ENCODE data around the gene TMEM69. TPM values are rescaled to one million over a fixed set of nuclear protein-coding genes. Genes with fewer than 3 reads are reported as not detected.
"Not testable (repeated sequence)": the region's sequence is repeated elsewhere in the genome, so short reads cannot be mapped to it uniquely, and the experiment has no call there.

Gene TMEM69
- total and polyA plus RNA-seq, 2 of the 13 experiments (the other 11 are each of a cell fraction or from before 2014, with no cell fraction given), result 25.4 to 135 TPM

DNA sequence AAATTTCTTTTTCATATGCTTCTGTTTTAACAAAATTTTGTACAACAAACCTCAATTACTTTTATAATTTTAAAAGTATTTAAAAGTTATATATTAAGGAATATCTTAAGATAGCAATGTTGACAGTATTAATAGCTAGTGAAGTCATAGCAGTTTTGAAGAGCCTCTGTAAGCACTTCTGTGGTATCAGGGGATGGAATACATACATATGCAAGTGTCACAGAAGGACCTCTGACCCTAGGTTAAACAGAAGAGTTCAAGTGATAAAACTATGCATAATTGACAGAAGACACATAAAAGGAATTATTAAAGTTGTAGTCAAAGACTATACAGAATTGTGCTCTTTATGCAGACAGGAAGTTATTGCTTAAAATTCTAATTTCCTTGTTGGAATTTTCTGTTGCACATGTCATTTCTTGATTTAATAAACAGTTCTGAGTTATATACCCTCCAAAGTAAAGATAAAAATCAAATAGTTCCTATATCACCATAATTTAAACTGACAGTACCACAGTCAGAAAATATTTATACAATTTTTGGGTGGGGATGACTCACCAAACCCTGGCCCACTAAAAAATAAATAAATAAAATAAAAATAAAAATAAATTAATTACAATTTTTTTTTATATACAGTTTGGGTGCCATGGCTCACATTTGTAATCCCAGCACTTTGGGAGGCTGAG is 35.4 kb downstream of the TMEM69 start:
- POLR2A ChIA-PET, result no interaction called here
- no TSS peak for BruUV-seq (replicated peaks)
- ATAC-seq, result no peak

DNA sequence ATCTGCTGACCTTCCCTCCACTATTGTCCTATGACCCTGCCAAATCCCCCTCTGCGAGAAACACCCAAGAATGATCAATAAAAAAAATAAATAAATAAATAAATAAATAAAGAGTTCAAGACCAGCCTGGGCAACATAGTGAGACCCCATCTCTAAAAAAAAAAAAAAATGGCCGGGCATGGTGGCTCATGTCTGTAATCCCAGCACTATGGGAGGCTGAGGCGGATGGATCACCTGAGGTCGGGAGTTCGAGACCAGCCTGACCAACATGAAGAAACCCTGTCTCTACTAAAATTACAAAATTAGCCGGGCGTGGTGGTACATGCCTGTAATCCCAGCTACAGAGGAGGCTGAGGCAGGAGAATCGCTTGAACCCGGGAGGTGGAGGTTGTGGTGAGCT is 38.0 kb downstream of the TMEM69 start:
- intact Hi-C loops (cut with micrococcal nuclease; ENCODE audit: unreplicated experiment); in situ Hi-C loops (cut with HindIII; ENCODE audit: extremely low pct_ligation_motif_present, low pct_unique_long_range_greater_than_20kb); H3K4me1 ChIP-seq (ENCODE audit: insufficient read depth, low read length); H3K27ac ChIP-seq (ENCODE audit: extremely low read length, insufficient read depth, low read length); ATAC-seq; H3K4me2 ChIP-seq (ENCODE audit: low read depth, low read length); BruUV-seq (replicated peaks); H4K20me1 ChIP-seq (ENCODE audit: insufficient read depth, low read length); H3K9me3 ChIP-seq (ENCODE audit: low read length); H3K27me3 ChIP-seq (ENCODE audit: control insufficient read depth in 1 of 2, insufficient read depth in 2 of 2, low read length in 2 of 2); H2AFZ ChIP-seq (ENCODE audit: low read length); DNase-seq (ENCODE audit: low spot score); FAIRE-seq; H3K9ac ChIP-seq (ENCODE audit: insufficient read depth, low read depth, low read length); H3K4me3 ChIP-seq (replicated peaks in 1 of 3; ENCODE audit: insufficient read depth in 1 of 3, low read depth in 2 of 3, low read length in 3 of 3); POLR2A ChIA-PET; CTCF ChIA-PET (ENCODE audit: low intra/inter-chr PET ratio, low total read pairs); H3K36me3 ChIP-seq (replicated peaks in 1 of 2; ENCODE audit: control insufficient read depth in 1 of 2, insufficient read depth in 2 of 2, low read length in 2 of 2); H3K79me2 ChIP-seq (ENCODE audit: insufficient read depth, low read length): not testable (repeated sequence)
- 95% methylated on average over 9 of the region's 9 CpGs for WGBS (ENCODE audit: low lambda C conversion rate)

More for the DNA sequence above, 35.4 kb downstream of the TMEM69 start:
- Histone ChIP-seq H3K79me2 (ENCODE audit: insufficient read depth, low read length) (no peaks in the 10 kb centered on the region), H3K9ac (ENCODE audit: insufficient read depth, low read depth, low read length) (no peak overlapping the region), H4K20me1 (ENCODE audit: insufficient read depth, low read length) (no peaks in the 10 kb centered on the region), H3K9me3 (ENCODE audit: low read length) (no peaks in the 10 kb centered on the region), H3K27ac (ENCODE audit: extremely low read length, insufficient read depth, low read length) (no peak overlapping the region), H3K27me3 (ENCODE audit: control insufficient read depth in 1 of 2, insufficient read depth in 2 of 2, low read length in 2 of 2) (no peaks in the 10 kb centered on the region), H3K4me2 (ENCODE audit: low read depth, low read length) (no peak overlapping the region), H2AFZ (ENCODE audit: low read length) (no peak overlapping the region), H3K4me3 (replicated peaks in 1 of 3; ENCODE audit: insufficient read depth in 1 of 3, low read depth in 2 of 3, low read length in 3 of 3) (no peak overlapping the region), H3K4me1 (ENCODE audit: insufficient read depth, low read length) (no peaks in the 10 kb centered on the region), H3K36me3 (replicated peaks in 1 of 2; ENCODE audit: control insufficient read depth in 1 of 2, insufficient read depth in 2 of 2, low read length in 2 of 2) (no peaks in the 10 kb centered on the region; a peak in 2 of 5 replicates)
- FAIRE-seq (no peak), DNase-seq (ENCODE audit: low spot score) (no peak)
- intact Hi-C loops (cut with micrococcal nuclease; ENCODE audit: unreplicated experiment), result no loop called here
- CTCF ChIA-PET (ENCODE audit: low intra/inter-chr PET ratio, low total read pairs), result no interaction called here
- no peak for TF ChIP-seq ZNF33B (CRISPR knock-in tag; IDR thresholded peaks at IDR 0.05)
- TF ChIP-seq, protein P1, sequence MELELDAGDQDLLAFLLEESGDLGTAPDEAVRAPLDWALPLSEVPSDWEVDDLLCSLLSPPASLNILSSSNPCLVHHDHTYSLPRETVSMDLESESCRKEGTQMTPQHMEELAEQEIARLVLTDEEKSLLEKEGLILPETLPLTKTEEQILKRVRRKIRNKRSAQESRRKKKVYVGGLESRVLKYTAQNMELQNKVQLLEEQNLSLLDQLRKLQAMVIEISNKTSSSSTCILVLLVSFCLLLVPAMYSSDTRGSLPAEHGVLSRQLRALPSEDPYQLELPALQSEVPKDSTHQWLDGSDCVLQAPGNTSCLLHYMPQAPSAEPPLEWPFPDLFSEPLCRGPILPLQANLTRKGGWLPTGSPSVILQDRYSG (CRISPR knock-in tag; IDR thresholded peaks at IDR 0.05), result no peak
- in situ Hi-C loops (cut with HindIII; ENCODE audit: extremely low pct_ligation_motif_present, low pct_unique_long_range_greater_than_20kb), result no loop called here

All from HepG2 (cell line).